ENCODE results near the gene NRM. TPM values are rescaled to one million over a fixed set of nuclear protein-coding genes. Genes with fewer than 3 reads are reported as not detected.
"Not testable (repeated sequence)": the region's sequence is repeated elsewhere in the genome, so short reads cannot be mapped to it uniquely, and the experiment has no call there.

The NRM gene
- total RNA-seq, 2 experiments from 2014 or later: 21.0 to 22.0 TPM

GRCh38 chr6:30725713-30726505 lies 35.1 kb upstream of the NRM start:
- Mint-ChIP-seq H3K9me3 (no peaks in the 10 kb centered on the region), H3K27me3 (no peaks in the 10 kb centered on the region), H3K36me3 (ENCODE audit: low read depth) (peaks cover 75% of the 10 kb centered on the region), H3K27ac (peak overlapping the region; percentile 67), H3K4me3 (peak overlapping the region; percentile 19), H3K4me1 (ENCODE audit: low read depth) (peaks cover 45% of the 10 kb centered on the region)
- ChIA-PET CTCF (interaction anchor here (1.3 to 25.8 kb wide), 3 partner anchors 18 to 185 kb away, joined by 3 to 704 read pairs (median 4); partner anchors contain the start of genes DHX16 and IER3), POLR2A (interaction anchor here (0.6 to 22.1 kb wide), 9 partner anchors 8 to 93 kb away, joined by 3 to 500 read pairs (median 4); partner anchors contain the start of genes DHX16 and IER3)
- DNase-seq: no peak
- ATAC-seq: no peak
- no peak for TF ChIP-seq CTCF (IDR thresholded peaks at IDR 0.05)
- intact Hi-C loops (cut with micrococcal nuclease): no loop called here

- Mint-ChIP-seq H3K9me3 (no peaks in the 10 kb centered on the region), H3K4me1 (ENCODE audit: low read depth) (peaks cover 36% of the 10 kb centered on the region), H3K36me3 (ENCODE audit: low read depth) (peaks cover 74% of the 10 kb centered on the region), H3K27ac (peak overlapping the region; percentile 84), H3K4me3 (peak overlapping the region; percentile 80), H3K27me3 (no peaks in the 10 kb centered on the region)
- POLR2A ChIA-PET: interaction anchor here (0.7 to 22.1 kb wide), 11 partner anchors 9 to 234 kb away, joined by 3 to 500 read pairs (median 4); partner anchors contain the start of genes ATAT1, DHX16, MRPS18B and PPP1R10
- ATAC-seq (no peak), DNase-seq (no peak)
- CTCF ChIA-PET: interaction anchor here (1.8 to 25.8 kb wide), 3 partner anchors 10 to 48 kb away, joined by 4 to 704 read pairs (median 54); partner anchors contain the start of genes DHX16 and IER3
- intact Hi-C loops (cut with micrococcal nuclease): no loop called here
- no peak for TF ChIP-seq CTCF (IDR thresholded peaks at IDR 0.05)
Observed at GRCh38 chr6:30724906-30725667, 34.3 kb upstream of the NRM start.

- H3K36me3 Mint-ChIP-seq (ENCODE audit: low read depth): peaks cover 68% of the 10 kb centered on the region
- ChIA-PET CTCF (interaction anchor here (1.1 to 25.8 kb wide), 6 partner anchors 11 to 231 kb away, joined by 3 to 704 read pairs (median 6); partner anchors contain the start of genes DHX16 and IER3), POLR2A (interaction anchor here (0.7 to 22.1 kb wide), 10 partner anchors 10 to 233 kb away, joined by 3 to 500 read pairs (median 4); partner anchors contain the start of genes ATAT1, DHX16, MRPS18B and NRM)
- H3K27ac Mint-ChIP-seq: peak overlapping the region; percentile 84
- H3K9me3 Mint-ChIP-seq; intact Hi-C loops (cut with micrococcal nuclease); H3K27me3 Mint-ChIP-seq; DNase-seq; ATAC-seq: not testable (repeated sequence)
- peak overlapping the region; percentile 80 for H3K4me3 Mint-ChIP-seq
- peaks cover 38% of the 10 kb centered on the region for H3K4me1 Mint-ChIP-seq (ENCODE audit: low read depth)
Observed at GRCh38 chr6:30723843-30724741, 33.3 kb upstream of the NRM start.

GRCh38 chr6:30723159-30723842 lies 32.5 kb upstream of the NRM start:
- Mint-ChIP-seq H3K27ac (peak overlapping the region; percentile 100), H3K36me3 (ENCODE audit: low read depth) (peaks cover 68% of the 10 kb centered on the region), H3K4me1 (ENCODE audit: low read depth) (peaks cover 44% of the 10 kb centered on the region), H3K4me3 (peak overlapping the region; percentile 80)
- ATAC-seq; H3K27me3 Mint-ChIP-seq; intact Hi-C loops (cut with micrococcal nuclease); DNase-seq; H3K9me3 Mint-ChIP-seq: not testable (repeated sequence)
- POLR2A ChIA-PET: interaction anchor here (0.6 to 22.1 kb wide), 15 partner anchors 10 to 161 kb away, joined by 3 to 500 read pairs (median 6); partner anchors contain the start of genes DDR1, DHX16, FLOT1 and IER3
- CTCF ChIA-PET: interaction anchor here (0.6 to 25.8 kb wide), 22 partner anchors 7 to 356 kb away, joined by 3 to 704 read pairs (median 4); partner anchors contain the start of genes DHX16, MRPS18B, NRM and PPP1R10
